CD4-positive, alpha-beta T cell (primary cell): ENCODE results near the gene KCND3. TPM values are rescaled to one million over a fixed set of nuclear protein-coding genes. Genes with fewer than 3 reads are reported as not detected.

Experiments
- ATAC-seq: fragments of 200-7000 bp; cut with Tn5 transposase; one replicate; pipeline ENCODE4 v1.10.0; 2022; ENCODE audit warnings: mild to moderate bottlenecking; ENCODE audit not compliant: poor library complexity
- CTCF ChIA-PET: fragments of 350-600 bp; sonication (Branson Sonifier 250); formaldehyde crosslinking; loops from one replicate; lab custom pipeline; 2021; ENCODE audit warnings: antibody characterized with exemption, inconsistent platforms; lab: Charles Lee
- POLR2A ChIA-PET: fragments of 350-600 bp; sonication (Branson Sonifier 250); formaldehyde crosslinking; loops from one replicate; lab custom pipeline; 2021; ENCODE audit warnings: antibody characterized with exemption, inconsistent platforms; lab: Charles Lee
- DNase-seq, 14 experiments: peaks; one replicate each; pipeline ENCODE4 v3.0.0-alpha.2; 2013 to 2020; ENCODE audit warnings: mixed read lengths in 2 of 14
- H3K27ac ChIP-seq, 2 donors: one replicate each; pipeline versions ENCODE4 v1.5.1 to v1.7.0; 2013; ENCODE audit warnings: low read length in 2 of 2, low read depth in 1 of 2, mild to moderate bottlenecking in 1 of 2
- H3K27me3 ChIP-seq, 2 experiments: 1 replicate in 1 of 2; 2 replicates in 1 of 2; pipeline versions ENCODE4 v1.6.1 to v1.7.0; 2013; ENCODE audit warnings: low read length in 2 of 2, control low read depth in 1 of 2, mild to moderate bottlenecking in 1 of 2, moderate library complexity in 1 of 2; ENCODE audit not compliant: insufficient read depth in 2 of 2, control insufficient read depth in 1 of 2
- H3K36me3 ChIP-seq: one replicate; pipeline ENCODE4 v1.6.1; 2013; ENCODE audit warnings: low read length, control low read depth; ENCODE audit not compliant: insufficient read depth
- H3K4me1 ChIP-seq: one replicate; pipeline ENCODE4 v1.6.1; 2013; ENCODE audit warnings: low read length, control low read depth; ENCODE audit not compliant: insufficient read depth
- H3K4me3 ChIP-seq: one replicate; pipeline ENCODE4 v1.5.1; 2013; ENCODE audit warnings: mild to moderate bottlenecking, low read length, moderate library complexity
- H3K9me3 ChIP-seq, 2 experiments: 1 replicate in 1 of 2; 2 replicates in 1 of 2; pipeline versions ENCODE4 v1.6.1 to v1.7.0; 2013; ENCODE audit warnings: low read length in 2 of 2, mild to moderate bottlenecking in 2 of 2, control low read depth in 1 of 2, moderate library complexity in 1 of 2; ENCODE audit not compliant: control insufficient read depth in 1 of 2, insufficient read depth in 1 of 2
- H3K27ac Mint-ChIP-seq: one replicate; pipeline ENCODE4 v1.8.0; 2020; ENCODE audit warnings: mixed read lengths
- H3K27me3 Mint-ChIP-seq: one replicate; pipeline ENCODE4 v1.8.0; 2021; ENCODE audit warnings: mixed read lengths
- H3K36me3 Mint-ChIP-seq: one replicate; pipeline ENCODE4 v1.8.0; 2021; ENCODE audit warnings: low read depth, mixed read lengths
- H3K4me1 Mint-ChIP-seq: one replicate; pipeline ENCODE4 v1.8.0; 2021; ENCODE audit warnings: low read depth, mixed read lengths
- H3K4me3 Mint-ChIP-seq: one replicate; pipeline ENCODE4 v1.8.0; 2020; ENCODE audit warnings: mild to moderate bottlenecking, mixed read lengths
- H3K9me3 Mint-ChIP-seq: one replicate; pipeline ENCODE4 v1.8.0; 2020; ENCODE audit warnings: mixed read lengths
- CTCF ChIP-seq: fragments of 200-600 bp; IDR thresholded peaks from one replicate; pipeline ENCODE4 v1.8.0; 2022; ENCODE audit warnings: antibody characterized with exemption, mild to moderate bottlenecking
- intact Hi-C, 2 experiments: fragments of 100-400 bp; cut with DNase I in 1 of 2; cut with micrococcal nuclease in 1 of 2; formaldehyde crosslinking; loops; one replicate each; pipeline versions ENCODE4 v1.15.1 to v1.9.0; 2023 to 2025; cut with DNase I, micrococcal nuclease
- total RNA-seq, 174 experiments: library from RNA in 2 of 174; stranded (reverse) in 2 of 174; gene quantifications; one replicate each; pipeline ENCODE4 v1.2.3 and lab custom pipeline; 2021 to 2026

KCND3 gene
- total RNA-seq, 2 experiments from 2014 or later, result 0.05 TPM; not detected in 1

- POLR2A ChIA-PET, result no interaction called here
Observed at GRCh38 chr1:111873460-111874030, 115.9 kb downstream of the KCND3 start.

GRCh38 chr1:111870181-111870580 is 119.3 kb downstream of the KCND3 start:
- ATAC-seq (no peak), DNase-seq (no peak)
- Histone ChIP-seq H3K9me3 (no peaks in the 10 kb centered on the region), H3K27me3 (peaks cover 11 to 23% of the 10 kb centered on the region in 2 experiments), H3K4me1 (no peaks in the 10 kb centered on the region), H3K36me3 (no peaks in the 10 kb centered on the region), H3K4me3 (no peak overlapping the region), H3K27ac (no peak overlapping the region)
- Mint-ChIP-seq H3K27ac (no peak overlapping the region), H3K27me3 (peaks cover 22% of the 10 kb centered on the region), H3K9me3 (no peaks in the 10 kb centered on the region), H3K36me3 (no peaks in the 10 kb centered on the region), H3K4me1 (no peaks in the 10 kb centered on the region), H3K4me3 (no peak overlapping the region)
- TF ChIP-seq CTCF, result no peak
- ChIA-PET CTCF (no interaction called here), POLR2A (no interaction called here)
- intact Hi-C loops, result no loop called here

More at GRCh38 chr1:111873460-111874030, 115.9 kb downstream of the KCND3 start:
- Mint-ChIP-seq H3K27ac (no peak overlapping the region), H3K9me3 (no peaks in the 10 kb centered on the region), H3K4me1 (no peaks in the 10 kb centered on the region), H3K4me3 (no peak overlapping the region), H3K27me3 (peaks cover 34% of the 10 kb centered on the region), H3K36me3 (no peaks in the 10 kb centered on the region)
- DNase-seq (no peak), ATAC-seq (no peak)
- no peak overlapping the region for H3K27ac ChIP-seq
- CTCF ChIA-PET, result no interaction called here
- no peak for TF ChIP-seq CTCF
- no peaks in the 10 kb centered on the region for H3K4me1 ChIP-seq
- H3K36me3 ChIP-seq, result no peaks in the 10 kb centered on the region
- peaks cover 16 to 30% of the 10 kb centered on the region in 2 experiments for H3K27me3 ChIP-seq
- intact Hi-C loops, result no loop called here
- no peaks in the 10 kb centered on the region for H3K9me3 ChIP-seq
- no peak overlapping the region for H3K4me3 ChIP-seq

- H3K9me3 Mint-ChIP-seq, result no peaks in the 10 kb centered on the region
- CTCF ChIA-PET, result no interaction called here
- ATAC-seq (no peak), DNase-seq (no peak)
- no peaks in the 10 kb centered on the region for H3K36me3 ChIP-seq
- intact Hi-C loops, result no loop called here
- no peak for TF ChIP-seq CTCF
- no peak overlapping the region for H3K4me3 ChIP-seq
- H3K27ac ChIP-seq, result no peak overlapping the region
- peaks cover 11 to 15% of the 10 kb centered on the region in 2 experiments for H3K27me3 ChIP-seq
- no peaks in the 10 kb centered on the region for H3K9me3 ChIP-seq
- peaks cover 34% of the 10 kb centered on the region for H3K27me3 Mint-ChIP-seq
- H3K36me3 Mint-ChIP-seq, result no peaks in the 10 kb centered on the region
- POLR2A ChIA-PET, result no interaction called here
- H3K4me3 Mint-ChIP-seq, result no peak overlapping the region
- H3K4me1 Mint-ChIP-seq, result peaks cover 5% of the 10 kb centered on the region
- H3K4me1 ChIP-seq, result no peaks in the 10 kb centered on the region
- no peak overlapping the region for H3K27ac Mint-ChIP-seq
Observed at GRCh38 chr1:111867868-111868440, 121.5 kb downstream of the KCND3 start.
